NCI-H146 treated with DMSO at 0.1 percent for 48 hours (cell line): Measurements from ENCODE around the gene DUOX2.

ENCODE experiments used
- DNase-seq: peaks from one replicate; lab custom pipeline; 2025; ENCODE audit not compliant: unreplicated experiment; lab: John Stamatoyannopoulos, UW

DUOX2 gene

DNA sequence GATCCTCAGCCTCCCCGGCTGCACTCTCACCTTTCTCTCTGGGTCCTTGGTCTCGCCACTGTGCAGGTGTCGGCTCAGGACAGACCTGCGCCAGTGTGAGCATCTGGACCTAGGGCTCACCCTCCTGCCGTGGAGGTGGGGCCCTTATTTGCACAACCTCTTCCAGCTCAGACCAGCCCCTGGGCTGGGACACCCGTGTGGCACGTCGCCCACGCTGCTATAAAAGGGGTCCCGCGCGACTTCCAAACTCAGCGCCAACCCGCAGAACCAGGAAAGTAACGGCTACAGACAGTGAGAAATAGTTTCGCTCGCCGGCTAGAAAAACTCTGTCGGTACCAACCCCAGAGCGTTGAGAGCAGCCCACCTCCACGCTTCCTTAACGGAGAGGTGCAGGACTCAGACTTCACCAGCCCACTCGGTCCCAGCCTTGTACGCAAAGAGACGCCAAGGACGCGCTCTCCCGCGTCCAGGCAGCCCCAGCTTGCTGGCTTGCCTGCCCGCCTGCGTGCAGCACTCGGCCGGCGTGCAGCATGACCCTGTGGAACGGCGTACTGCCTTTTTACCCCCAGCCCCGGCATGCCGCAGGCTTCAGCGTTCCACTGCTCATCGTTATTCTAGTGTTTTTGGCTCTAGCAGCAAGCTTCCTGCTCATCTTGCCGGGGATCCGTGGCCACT is at the start of gene DUOX2, which contains the start of gene DUOXA2:
Gene DUOX2 (minus strand): TSS at position 97 of the 675 bp plus-strand sequence. CDS start 761 bp downstream, outside the sequence.
Gene DUOXA2 (plus strand): TSS at position 251 of the 675 bp plus-strand sequence. CDS start 280 bp downstream, at position 531.
- no peak for DNase-seq

DNA sequence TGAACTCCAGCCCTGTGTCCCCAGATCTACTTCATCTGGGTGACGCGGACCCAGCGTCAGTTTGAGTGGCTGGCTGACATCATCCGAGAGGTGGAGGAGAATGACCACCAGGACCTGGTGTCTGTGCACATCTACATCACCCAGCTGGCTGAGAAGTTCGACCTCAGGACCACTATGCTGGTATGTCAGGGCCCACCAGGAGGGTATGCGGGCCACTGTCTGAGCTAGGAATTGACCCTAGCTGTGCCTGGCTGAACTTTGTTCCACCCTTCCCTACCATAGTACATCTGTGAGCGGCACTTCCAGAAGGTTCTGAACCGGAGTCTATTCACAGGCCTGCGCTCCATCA is 49.5 kb upstream of the DUOX2 start:
- no peak for DNase-seq

DNA sequence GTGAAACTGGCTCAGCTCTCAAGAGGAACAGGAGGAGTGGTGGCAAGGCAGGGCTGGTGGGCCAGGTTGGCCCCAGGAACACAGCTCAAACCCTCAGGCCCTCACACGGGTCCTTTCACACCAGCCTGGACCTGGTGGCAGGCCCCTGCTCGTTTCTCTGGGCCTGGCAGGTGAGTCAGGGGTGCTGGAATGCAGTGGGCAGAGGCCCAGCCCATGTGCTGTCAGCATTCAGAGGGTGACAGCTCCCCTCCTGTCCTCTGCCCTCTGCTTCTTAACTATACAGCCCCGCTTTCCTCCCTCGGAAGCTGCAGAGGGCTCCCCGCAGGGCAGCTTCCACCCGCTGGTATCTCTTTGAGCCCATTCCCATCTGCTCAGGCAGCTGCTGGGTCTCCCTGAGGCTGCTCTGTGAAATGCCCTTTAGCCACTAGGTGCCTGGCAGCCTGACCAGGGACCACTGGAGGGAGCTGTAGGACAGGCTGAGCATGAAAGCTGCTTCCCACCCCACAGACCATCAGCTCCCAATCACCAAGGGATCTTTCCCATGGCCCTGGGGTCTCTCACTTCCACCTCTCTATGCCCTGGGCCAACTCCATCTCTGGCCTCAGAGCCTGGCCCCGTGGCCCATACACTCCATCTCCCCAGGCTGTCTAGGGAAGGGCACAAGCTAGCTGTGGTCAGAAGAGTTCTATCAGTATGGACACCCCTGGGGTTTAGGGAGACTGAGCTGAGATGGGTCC is 49.0 kb upstream of the DUOX2 start:
- peak; percentile 63 for DNase-seq

DNA sequence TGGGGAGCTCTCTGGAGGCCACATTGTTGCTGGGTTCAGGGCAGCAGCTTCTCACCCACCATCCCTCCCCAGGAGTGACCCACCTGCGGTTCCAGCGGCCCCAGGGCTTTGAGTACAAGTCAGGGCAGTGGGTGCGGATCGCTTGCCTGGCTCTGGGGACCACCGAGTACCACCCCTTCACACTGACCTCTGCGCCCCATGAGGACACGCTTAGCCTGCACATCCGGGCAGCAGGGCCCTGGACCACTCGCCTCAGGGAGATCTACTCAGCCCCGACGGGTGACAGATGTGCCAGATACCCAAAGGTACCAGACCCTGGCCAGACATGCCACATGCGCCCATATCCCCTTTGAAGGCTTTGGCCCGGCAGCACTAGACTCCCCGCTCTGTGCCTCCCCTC is 47.7 kb upstream of the DUOX2 start:
- no peak for DNase-seq

DNA sequence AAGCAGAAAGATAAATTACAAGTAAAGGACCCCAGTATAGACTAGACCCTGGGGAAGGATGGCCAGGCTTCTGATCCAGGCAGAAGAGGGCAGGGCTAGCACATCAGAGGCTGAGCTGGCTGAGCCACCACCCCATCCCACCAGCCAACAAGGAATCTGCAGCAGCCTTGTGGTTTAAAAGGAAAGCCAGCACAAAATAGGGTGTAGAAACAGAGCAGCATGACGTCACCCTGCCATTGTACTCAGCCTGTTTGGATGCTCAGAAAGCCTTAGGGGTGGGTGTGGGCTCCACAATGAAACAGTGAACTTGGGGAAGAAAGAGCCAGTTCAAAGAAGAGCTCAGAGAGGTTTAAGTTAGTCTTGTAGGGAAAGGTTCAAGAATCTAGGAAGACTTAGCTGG is 44.0 kb upstream of the DUOX2 start:
- DNase-seq, result no peak

DNA sequence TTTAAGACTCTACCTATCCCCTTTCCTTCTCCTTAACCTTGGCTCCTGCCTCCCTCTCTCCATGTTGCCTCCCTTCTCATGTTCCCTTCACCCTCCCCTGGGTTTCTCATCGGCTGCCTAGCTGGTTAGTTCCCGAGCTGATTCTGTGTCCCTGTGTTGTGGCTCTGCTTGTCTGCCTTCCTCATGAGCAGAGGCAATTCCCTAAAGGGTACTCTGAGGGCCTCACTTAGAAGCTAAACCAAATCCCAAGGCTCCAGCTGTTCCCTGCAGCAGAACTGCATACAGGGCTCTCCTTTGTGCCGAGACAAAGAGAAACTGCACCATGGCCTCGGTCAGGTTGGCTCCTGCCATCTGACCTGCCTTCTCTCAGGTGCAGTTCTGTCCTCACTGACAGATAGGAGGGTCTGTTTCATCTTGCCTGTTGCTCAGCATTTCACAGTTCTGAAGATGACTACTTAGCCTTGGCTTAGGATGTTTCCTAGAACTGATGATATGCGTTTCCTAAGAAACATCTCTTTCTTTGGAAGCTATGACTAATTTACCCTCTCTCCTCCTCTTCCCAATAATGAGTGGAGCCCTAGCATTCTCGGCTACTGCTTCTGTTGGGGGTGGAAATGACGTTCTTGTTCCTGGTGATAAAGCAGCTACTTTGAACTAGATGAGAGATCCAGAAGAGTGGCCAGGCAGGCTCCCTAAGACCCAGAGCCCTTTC is 42.9 kb upstream of the DUOX2 start:
- DNase-seq, result no peak

DNA sequence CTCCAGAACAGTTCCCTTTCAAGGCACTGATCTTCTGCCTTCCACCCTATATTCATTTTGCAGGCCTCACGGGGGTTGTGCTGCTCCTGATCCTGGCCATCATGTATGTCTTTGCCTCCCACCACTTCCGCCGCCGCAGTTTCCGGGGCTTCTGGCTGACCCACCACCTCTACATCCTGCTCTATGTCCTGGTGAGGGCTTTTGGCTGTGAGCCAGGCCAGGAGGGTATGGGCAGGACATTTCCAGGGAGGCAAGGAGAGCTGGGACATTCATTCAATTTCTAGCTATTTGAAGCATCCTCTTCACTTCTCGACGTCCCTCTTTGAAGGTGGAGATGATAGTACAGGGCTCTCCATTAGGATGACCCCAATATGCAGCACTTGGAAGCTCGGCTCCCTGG is 41.8 kb upstream of the DUOX2 start:
- DNase-seq, result no peak

DNA sequence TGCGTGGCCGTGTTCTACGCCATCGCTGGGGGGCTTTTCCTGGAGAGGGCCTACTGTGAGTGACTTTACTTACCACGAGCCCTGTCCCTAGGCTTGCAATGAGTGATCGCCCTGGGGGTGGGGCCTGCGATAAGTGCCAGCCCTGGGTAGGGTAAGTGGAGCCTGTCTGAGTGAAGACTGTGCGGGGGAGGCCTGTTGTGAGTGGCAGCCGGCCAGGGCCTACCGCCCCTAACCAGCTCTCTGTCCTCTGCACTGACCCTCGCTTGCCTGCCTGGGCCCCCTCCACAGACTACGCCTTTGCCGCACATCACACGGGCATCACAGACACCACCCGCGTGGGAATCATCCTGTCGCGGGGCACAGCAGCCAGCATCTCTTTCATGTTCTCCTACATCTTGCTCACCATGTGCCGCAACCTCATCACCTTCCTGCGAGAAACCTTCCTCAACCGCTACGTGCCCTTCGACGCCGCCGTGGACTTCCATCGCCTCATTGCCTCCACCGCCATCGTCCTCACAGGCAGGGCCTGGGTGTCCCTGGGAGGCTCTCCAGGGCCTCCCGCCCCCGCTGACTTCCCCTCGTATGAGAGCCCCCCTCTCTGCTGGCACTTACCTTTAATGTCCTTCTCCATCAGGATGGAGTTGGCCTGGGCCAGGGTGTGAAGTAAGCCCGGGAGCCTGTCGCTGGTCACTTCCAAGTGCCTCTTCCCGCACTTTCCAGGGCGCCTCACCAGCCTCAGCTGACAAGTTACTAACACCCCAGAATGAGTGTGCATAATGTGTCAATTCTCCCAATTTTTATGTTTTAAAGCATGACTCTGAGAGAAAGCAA is 38.2 kb upstream of the DUOX2 start:
- no peak for DNase-seq

DNA sequence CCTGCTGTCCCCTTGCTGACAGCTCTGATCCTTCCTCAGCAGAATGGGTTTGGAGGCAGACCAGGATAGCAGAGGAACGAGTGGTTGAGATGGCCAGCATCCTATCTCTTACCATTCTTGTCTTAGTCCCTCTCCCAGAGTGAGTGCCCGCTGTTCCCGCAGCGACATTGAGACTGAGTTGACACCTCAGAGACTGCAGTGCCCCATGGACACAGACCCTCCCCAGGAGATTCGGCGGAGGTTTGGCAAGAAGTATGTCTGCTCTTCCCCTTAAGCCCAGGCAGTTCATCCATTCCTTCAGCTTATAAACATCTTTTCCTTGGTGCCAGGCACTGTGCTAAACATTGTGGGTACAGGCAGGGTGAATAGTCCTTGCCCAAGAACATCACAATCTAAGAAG is 37.0 kb upstream of the DUOX2 start:
- no peak for DNase-seq

DNA sequence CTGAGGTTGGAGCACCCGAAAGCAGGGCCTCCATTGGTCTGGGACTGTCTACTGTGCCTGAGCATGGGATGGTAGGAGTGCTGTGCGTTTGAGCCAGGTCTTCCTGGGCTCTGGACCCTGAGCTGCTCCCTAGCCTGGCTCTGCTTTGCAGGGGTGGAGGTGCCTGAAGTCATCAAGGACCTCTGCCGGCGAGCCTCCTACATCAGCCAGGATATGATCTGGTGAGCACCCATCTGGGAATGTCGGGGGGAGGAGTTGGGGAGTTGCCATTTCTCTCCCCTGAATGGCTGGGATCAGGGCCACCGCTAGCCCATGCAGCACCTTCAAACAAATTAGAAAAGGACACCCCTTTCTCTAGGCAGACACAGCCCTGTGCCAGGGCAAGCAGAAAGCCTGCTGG is 36.5 kb upstream of the DUOX2 start:
- DNase-seq, result no peak

DNA sequence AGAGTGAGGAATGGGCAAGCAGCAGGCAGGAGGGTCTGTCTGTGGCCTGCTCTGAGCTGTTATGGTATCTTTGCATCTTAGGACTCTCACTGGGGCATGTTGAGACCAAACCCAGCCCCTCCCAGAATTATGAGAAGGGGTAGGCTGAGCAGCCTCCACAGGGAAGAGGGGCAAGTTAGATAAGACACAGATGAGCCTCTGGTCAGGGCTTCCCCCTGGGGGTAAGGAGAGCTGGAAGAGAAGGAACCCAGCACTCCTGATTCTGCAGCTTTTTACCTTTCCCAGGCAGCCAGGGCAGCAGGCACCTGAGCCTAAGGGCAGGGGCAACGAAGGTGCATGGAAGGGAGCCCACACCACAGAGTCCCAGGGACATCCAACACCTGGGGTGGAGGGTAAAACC is 35.1 kb upstream of the DUOX2 start:
- no peak for DNase-seq

DNA sequence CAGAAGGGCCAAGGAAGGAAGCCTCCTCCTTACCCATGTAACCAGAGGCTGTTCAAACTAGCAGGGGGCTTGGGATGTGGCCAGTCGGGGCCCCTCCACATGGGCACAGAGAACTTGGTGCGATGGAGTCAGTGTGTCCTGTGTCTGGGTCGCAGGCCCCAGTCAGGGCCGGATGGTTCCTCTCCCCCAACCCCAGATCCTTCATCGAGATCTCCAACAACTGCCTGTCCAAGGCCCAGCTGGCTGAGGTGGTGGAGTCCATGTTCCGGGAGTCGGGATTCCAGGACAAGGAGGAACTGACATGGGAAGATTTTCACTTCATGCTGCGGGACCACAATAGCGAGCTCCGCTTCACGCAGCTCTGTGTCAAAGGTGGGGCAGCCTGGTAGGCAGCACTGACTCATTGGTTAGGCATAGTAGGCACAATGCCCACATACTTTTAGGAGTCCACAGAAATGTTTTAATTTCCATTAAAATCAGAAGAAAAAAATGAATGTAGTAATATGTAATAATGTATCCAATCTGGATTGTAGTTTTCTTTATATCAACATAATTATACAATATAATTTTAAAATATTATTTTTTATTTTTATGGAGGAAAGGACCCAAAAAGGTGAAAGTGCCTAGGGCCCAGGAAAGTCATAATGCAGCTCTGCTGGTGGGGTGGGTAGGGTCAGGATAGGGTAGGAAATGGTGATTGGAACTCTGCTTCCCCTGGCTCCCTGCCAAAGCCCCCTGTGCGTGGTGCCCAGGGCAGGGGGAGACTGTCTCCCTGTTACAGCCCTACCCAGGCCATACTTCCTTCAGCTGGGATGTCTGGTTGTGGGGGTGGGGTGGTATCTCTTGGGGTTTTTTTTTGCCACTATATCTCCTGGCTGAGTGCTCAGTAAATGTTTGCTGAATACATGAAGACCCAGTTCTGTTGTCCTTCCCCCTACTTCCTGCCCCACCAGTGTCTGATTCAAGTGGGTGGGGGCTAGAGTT is 34.4 kb upstream of the DUOX2 start:
- no peak for DNase-seq

DNA sequence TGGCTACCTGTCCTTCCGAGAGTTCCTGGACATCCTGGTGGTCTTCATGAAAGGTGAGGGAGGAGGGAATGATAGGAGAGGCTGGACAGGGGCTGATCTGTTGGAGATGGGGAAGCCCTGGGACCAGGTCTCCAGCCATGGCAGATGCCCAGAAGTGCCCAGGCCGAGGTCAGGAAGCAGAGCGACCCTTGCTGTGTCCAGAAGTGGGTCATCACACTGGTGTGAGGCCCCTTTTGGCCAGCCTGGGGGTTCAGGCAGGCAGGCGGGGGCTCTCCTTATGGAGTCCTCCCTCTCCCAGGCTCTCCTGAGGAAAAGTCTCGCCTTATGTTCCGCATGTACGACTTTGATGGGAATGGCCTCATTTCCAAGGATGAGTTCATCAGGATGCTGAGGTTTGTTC is 33.6 kb upstream of the DUOX2 start:
- DNase-seq, result no peak

DNA sequence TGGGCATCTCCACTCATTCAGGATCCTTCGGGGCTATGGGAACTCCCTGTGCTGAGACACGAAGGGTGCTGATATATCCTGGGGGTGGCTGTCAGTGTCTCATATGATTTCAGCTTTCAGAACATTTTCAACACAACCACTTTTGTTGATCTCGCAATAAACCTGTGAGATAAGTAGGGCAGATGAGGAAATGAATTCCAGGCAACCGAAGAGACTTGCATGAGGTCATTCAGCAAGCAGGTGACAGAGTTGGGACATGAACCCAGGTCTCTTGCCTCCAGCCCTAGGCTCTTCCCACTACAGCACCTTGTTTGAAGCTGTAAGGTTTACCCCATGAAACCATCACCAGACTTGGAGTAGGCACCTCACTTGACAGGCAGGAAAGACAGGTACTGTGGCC is 32.4 kb upstream of the DUOX2 start:
- no peak for DNase-seq

DNA sequence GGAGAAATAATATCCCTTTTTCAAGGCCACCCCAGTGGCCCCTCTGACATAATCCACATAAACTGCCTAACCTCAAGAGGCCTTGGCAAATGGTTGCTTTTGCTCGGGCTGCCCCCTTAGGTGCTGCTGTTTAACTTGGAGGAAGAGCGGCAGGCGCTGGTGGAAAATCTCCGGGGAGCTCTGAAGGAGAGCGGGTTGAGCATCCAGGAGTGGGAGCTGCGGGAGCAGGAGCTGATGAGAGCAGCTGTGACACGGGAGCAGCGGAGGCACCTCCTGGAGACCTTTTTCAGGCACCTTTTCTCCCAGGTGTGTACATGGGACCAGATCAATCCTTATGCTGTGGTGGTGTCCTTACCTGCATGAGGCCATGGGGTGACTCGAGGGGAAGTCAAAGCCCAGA is 30.8 kb upstream of the DUOX2 start:
- no peak for DNase-seq

DNA sequence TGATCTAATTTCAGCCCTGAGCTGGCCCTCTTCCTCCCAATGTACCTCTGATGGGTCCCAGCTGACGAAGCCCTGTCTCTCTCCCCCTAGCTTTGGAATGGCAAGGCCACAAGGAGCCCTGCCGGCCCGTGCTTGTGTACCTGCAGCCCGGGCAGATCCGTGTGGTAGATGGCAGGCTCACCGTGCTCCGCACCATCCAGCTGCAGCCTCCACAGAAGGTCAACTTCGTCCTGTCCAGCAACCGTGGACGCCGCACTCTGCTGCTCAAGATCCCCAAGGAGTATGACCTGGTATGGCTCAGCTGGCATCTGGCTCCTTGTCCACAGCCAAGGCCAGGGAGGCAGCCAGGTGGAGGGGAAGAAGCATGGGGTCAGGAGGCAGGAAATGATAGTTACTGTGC is 30.0 kb upstream of the DUOX2 start:
- no peak for DNase-seq

DNA sequence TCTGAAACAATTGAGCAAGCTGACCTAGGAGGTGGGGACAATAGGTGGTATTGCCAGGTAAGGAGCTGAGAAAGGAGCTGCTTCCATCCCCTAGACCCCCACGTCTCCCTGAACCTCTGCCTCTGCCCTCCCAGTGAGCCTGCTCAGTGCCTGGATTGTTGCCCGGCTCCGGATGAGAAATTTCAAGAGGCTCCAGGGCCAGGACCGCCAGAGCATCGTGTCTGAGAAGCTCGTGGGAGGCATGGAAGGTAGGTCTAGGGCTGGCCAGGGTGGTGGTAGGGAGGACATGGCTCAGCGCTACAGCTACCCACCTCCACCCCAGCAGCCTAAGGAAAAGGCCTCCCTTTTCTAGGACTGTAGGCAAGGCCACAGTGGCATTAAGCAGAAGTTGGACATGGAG is 29.1 kb upstream of the DUOX2 start:
- DNase-seq, result no peak

DNA sequence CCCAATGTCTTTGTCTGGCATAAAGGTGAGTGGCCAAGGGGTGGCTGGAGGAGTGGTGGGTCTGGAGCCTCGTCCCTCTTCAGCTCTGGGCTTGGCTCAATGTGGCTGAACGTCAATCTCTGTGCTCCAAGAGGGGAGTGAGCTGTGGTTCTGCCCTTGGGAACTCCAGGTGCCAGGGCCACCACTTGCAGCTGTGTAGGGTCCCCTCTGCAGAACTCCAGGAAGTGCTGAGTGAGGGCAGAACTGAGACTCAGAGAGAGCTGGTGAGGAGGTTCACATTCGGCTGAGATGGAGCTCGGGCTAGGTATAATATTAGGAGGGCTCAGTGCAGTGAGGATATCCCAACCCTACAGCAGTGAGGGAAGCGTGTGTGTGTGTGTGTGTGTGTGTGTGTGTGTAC is 27.4 kb upstream of the DUOX2 start:
- DNase-seq, result no peak

DNA sequence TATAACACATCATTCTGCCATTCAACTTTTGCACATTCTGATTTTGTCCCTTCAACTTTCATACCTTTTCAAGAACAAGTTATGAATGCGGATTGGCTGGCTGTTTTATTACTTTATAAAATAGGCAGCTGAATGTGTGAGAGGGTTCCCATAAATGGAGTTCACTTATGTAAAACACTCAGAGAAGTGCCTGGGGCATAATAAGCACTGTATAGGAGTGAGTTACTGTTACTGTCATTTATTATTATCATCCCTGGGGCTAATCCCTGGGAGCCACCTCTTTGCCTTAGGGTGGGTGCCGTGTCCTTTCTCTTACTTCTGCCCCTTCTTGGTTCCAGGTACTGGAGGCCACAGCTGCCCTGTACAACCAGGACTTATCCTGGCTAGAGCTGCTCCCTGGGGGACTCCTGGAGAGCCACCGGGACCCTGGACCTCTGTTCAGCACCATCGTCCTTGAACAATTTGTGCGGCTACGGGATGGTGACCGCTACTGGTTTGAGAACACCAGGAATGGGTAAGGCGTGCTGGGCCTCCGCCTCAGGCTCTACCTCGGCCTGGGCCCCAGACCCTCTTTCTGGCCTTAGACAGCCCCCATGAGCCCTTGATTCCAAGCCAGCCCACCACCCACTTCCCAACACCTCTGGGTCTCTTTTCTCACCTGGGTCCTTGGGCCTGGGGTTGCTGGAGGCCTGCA is 26.7 kb upstream of the DUOX2 start:
- DNase-seq, result no peak

DNA sequence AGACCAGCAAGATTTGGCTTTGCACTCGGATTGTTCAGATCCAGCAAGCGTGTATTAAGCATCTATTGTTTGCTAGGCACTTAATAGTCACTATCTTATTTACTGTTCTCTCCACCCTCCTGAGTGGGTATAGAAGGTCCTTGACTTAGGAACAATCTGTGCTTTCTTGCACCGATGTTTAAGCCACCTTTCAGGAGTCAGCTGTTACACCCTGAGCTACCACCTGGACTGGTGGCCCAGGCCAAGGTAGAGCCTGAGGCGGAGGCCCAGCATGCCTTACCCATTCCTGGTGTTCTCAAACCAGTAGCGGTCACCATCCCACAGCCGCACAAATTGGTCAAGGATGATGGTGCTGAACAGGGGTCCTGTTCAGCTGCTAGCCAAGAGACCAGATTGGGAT is 25.8 kb upstream of the DUOX2 start:
- no peak for DNase-seq
